Ishikawa (cell line): ENCODE data around the gene PHF2.

ENCODE experiments used
- CEBPB ChIP-seq: IDR thresholded peaks from 2 replicates; pipeline ENCODE4 v1.6.1; 2012
- CREB1 ChIP-seq: IDR thresholded peaks from 2 replicates; pipeline ENCODE4 v1.6.1; 2012; ENCODE audit warnings: low read depth
- EGR1 ChIP-seq: IDR thresholded peaks from 2 replicates; pipeline ENCODE4 v1.6.1; 2012
- EP300 ChIP-seq: IDR thresholded peaks from 2 replicates; pipeline ENCODE4 v1.6.1; 2012; ENCODE audit warnings: borderline replicate concordance
- FOXM1 ChIP-seq: IDR thresholded peaks from 2 replicates; pipeline ENCODE4 v1.6.1; 2012; ENCODE audit warnings: low read depth, borderline replicate concordance
- RAD21 ChIP-seq: IDR thresholded peaks from 2 replicates; pipeline ENCODE4 v1.6.1; 2012; ENCODE audit warnings: low read depth
- TAF1 ChIP-seq: IDR thresholded peaks from 2 replicates; pipeline ENCODE4 v1.6.1; 2012; ENCODE audit warnings: low read depth, mild to moderate bottlenecking
- TEAD4 ChIP-seq: IDR thresholded peaks from 2 replicates; pipeline ENCODE4 v1.6.1; 2012
- TF ChIP-seq, protein P1 (sequence below): IDR thresholded peaks from 2 replicates; pipeline ENCODE4 v1.6.1; 2012
- TF ChIP-seq, protein P2 (sequence below): IDR thresholded peaks from 2 replicates; pipeline ENCODE4 v1.6.1; 2012; ENCODE audit warnings: low read depth, mild to moderate bottlenecking

DNA sequence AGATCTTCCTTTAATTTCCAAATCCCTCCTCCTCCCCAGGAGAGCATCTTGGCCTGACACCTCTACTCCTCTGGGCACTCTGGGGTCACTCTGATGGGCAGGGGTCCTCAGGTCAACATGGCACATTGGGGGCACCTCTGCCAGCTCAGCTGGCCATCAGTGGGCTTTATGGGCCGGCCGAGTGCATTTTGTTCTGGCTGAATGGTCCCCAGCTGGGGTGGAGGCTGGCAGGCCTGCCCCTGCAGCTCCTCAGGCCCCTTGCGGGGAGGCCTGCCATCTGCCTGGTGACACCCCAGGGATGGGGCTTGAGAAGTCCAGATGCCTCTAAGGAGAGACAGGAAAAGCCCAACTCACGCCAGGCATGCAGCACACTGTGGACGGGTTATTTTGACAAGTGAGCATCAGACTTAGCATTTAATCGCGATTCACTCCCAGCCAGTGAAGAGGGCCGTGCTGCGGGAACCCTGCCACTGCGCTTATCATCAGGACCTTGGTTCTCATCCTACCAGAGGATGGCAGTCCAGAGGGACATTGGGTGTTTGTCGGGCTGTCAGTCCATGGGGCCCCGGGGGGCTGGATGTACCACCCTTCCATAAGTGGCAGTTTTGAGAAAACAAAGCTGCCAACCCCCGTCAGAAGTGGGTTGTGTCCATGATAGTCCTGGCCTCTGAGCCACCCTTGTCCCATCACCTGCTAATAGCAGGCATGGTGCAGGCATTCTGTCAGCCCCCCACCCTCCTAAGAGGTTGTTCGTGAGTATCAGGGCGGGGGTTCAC lies 21.7 kb downstream of the PHF2 start:
- no peak for TF ChIP-seq EP300
- TF ChIP-seq TAF1, result no peak
- no peak for TF ChIP-seq EGR1
- no peak for TF ChIP-seq TEAD4
- TF ChIP-seq, protein P1, sequence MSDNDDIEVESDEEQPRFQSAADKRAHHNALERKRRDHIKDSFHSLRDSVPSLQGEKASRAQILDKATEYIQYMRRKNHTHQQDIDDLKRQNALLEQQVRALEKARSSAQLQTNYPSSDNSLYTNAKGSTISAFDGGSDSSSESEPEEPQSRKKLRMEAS, result no peak
- no peak for TF ChIP-seq CEBPB
- no peak for TF ChIP-seq CREB1
- TF ChIP-seq, protein P2, sequence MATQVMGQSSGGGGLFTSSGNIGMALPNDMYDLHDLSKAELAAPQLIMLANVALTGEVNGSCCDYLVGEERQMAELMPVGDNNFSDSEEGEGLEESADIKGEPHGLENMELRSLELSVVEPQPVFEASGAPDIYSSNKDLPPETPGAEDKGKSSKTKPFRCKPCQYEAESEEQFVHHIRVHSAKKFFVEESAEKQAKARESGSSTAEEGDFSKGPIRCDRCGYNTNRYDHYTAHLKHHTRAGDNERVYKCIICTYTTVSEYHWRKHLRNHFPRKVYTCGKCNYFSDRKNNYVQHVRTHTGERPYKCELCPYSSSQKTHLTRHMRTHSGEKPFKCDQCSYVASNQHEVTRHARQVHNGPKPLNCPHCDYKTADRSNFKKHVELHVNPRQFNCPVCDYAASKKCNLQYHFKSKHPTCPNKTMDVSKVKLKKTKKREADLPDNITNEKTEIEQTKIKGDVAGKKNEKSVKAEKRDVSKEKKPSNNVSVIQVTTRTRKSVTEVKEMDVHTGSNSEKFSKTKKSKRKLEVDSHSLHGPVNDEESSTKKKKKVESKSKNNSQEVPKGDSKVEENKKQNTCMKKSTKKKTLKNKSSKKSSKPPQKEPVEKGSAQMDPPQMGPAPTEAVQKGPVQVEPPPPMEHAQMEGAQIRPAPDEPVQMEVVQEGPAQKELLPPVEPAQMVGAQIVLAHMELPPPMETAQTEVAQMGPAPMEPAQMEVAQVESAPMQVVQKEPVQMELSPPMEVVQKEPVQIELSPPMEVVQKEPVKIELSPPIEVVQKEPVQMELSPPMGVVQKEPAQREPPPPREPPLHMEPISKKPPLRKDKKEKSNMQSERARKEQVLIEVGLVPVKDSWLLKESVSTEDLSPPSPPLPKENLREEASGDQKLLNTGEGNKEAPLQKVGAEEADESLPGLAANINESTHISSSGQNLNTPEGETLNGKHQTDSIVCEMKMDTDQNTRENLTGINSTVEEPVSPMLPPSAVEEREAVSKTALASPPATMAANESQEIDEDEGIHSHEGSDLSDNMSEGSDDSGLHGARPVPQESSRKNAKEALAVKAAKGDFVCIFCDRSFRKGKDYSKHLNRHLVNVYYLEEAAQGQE, result no peak
- TF ChIP-seq RAD21, result no peak
- TF ChIP-seq FOXM1, result no peak
